Pulmonary artery endothelial cell (primary cell): Measurements from ENCODE around the gene TOMM40. TPM values are rescaled to one million over a fixed set of nuclear protein-coding genes. Genes with fewer than 3 reads are reported as not detected.
"Not testable (repeated sequence)": the region's sequence is repeated elsewhere in the genome, so short reads cannot be mapped to it uniquely, and the experiment has no call there.

Experiments
- DNase-seq: peaks from one replicate; pipeline ENCODE4 v3.0.0-alpha.2; 2011; ENCODE audit warnings: low read depth, low spot score
- total RNA-seq: library from RNA; depleted of rRNA; stranded (reverse); fragments of >200 nt; gene quantifications from 2 replicates; pipeline ENCODE4 v1.2.3, GENCODE V29; 2014

TOMM40 gene
- 78.6 and 100 TPM in 2 replicates for total RNA-seq

DNA sequence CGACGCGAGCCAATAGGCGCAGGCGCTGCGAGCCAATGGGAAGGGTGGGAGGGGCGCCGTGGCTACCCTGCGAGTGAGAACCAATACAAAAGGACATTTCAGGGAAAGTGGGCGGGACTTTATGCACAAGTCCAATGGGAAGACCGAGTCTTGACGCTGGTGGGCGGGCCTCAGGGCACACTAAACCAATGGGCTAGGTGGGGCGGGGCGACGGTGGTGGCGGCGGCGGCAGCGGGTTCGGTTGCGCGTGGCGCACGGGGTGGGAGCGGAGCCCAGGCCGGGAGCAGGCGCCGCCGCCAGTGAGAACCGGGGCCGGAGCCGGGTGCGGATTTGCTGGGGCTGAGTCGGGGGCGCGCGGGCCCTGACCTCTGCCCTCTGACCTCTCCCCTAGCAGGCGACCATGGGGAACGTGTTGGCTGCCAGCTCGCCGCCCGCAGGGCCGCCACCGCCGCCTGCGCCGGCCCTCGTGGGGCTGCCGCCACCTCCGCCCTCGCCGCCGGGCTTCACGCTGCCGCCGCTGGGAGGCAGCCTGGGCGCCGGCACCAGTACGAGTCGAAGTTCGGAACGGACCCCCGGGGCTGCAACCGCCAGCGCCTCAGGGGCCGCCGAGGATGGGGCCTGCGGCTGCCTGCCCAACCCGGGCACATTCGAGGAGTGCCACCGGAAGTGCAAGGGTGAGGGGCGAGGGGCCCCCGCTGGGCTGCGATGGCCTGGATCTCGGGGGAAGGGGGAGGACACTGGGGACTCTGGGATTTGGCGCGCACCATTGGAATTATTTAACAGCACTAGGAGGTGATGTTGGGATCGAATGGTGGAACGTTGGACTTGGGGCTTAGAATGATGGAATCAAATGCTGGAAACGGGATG is at the start of gene TOMM40:
TSS of gene TOMM40 (plus strand) at position 239 of the 867 bp plus-strand sequence. CDS start at position 401, 162 bp downstream.
- no peak for DNase-seq

DNA sequence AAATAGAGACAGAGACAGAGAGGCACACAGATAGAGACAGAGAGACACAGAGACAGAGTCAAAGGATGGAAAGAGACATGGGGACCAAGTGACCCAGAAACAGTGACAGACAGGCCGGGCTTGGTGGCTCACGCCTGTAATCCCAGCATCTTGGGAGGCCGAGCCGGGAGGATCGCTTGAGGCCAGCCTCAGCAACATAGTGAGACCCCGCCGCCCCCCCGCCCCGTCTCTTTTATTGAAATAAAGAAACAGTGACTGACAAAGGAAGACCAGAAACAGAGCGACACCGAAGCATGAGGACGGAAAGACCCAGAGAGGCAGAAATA is 45.8 kb upstream of the TOMM40 start:
- DNase-seq = no peak

DNA sequence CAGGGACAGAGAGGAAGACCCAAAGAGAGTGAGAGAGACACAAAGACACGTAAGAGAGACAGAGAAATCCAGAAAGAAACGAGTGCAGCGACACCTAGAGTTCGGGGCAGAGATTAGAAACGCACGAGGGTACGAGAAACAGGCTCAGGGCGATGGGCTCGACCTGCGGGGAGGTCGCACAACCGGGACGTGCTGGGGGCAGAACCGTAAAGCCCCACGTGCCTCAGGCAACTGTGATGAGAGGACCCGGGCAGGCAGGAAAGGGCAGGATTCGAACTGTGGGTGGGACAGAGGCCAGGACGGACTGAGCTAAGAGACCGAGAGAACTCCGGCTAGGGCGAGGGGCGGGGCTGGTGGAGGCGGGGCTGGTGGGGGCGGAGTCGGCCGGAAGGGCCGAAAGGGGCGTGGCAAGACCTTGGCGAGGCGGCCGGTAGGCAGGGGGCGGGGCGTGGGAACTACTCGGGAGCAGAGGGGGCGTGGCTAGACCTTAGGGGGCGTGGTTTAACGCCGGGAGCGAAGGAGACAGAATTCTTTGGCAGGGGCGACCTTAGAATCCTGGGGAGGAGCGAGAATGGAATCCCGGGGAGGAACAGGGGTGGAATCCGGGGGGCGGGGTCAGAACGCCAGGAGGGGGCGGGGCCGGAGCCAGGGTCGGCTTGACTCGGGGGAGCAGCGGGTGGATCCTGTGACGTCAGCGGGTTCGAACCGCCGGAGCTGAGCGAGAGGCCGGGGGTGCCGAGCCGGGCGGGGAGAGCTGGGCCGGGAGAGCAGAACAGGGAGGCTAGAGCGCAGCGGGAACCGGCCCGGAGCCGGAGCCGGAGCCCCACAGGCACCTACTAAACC is 45.2 kb upstream of the TOMM40 start, which contains the start of gene NECTIN2:
TSS of gene NECTIN2 (plus strand) at position 686 of the 843 bp plus-strand sequence. CDS start 229 bp downstream, outside the sequence.
- peak; percentile 92 for DNase-seq

DNA sequence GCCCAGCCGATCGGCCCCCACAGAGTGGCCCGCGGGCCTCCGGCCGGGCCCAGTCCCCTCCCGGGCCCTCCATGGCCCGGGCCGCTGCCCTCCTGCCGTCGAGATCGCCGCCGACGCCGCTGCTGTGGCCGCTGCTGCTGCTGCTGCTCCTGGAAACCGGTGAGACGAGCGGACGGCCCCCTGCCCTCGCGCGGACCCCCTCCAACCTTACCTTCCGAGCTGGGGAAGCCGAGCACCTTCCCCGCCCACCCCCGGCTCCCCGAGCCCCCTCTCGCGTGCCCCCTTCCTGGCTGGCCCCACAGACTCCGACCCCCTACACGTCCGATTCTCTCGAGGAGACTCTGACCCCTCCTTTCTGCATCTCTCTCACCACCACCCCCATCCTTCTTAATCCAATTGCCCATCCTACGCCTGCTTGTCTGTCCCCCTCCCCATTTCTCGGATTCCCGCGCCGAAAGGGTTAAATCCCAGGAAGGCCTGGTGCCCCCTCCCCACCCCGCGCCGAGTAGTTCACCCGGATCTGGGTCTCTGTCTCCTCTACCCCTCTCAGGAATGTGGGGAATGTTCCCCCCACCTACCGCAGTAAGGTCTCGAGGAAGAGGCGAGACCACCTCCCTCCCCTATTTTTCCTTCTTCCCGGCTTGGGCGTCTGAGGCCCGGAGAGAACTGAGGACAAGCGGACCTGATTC is 44.5 kb upstream of the TOMM40 start:
- no peak for DNase-seq

DNA sequence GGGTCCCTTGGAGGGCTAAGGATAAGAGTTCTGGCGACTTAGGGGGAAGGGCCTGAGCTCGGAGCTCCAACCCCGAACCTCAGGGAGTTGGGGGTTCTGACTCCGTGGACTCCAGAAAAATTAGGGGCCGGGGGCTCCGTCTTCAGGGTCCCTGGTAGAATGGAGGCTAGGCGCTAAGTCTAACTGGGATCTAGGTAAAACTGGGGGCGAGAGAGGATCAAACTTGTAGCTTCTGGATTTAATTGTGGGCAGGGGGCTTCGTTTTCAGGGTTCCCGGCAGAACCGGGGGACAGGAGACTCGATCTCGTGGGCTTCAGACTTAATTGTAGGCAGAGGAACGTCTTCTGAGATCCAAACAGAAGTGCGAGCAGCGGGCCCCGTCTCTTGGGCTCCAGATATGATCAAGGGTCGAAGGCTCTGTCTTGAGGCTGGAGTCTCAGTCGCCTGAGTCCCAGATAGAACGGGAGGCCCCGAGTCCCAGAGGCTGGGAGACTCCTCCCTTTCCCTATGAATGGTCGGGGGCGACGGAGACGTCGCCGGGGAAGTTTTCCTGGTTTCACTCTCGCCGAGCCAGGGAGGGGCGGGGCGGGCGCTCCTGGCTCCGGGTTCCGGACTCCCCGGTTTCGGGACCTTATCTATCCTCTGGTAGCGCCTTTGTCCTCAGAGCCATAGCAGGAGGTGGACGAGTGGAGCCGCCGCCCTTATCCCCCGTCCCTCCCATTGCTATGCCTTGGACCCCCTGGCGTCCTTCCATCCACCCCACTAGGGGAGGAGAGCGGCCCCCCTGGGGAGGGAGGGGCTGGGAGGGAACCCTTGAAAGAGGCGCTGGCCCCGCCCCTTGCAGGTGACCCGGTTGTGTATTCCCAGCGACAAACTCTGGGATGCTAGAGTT is 43.7 kb upstream of the TOMM40 start:
- DNase-seq = no peak

DNA sequence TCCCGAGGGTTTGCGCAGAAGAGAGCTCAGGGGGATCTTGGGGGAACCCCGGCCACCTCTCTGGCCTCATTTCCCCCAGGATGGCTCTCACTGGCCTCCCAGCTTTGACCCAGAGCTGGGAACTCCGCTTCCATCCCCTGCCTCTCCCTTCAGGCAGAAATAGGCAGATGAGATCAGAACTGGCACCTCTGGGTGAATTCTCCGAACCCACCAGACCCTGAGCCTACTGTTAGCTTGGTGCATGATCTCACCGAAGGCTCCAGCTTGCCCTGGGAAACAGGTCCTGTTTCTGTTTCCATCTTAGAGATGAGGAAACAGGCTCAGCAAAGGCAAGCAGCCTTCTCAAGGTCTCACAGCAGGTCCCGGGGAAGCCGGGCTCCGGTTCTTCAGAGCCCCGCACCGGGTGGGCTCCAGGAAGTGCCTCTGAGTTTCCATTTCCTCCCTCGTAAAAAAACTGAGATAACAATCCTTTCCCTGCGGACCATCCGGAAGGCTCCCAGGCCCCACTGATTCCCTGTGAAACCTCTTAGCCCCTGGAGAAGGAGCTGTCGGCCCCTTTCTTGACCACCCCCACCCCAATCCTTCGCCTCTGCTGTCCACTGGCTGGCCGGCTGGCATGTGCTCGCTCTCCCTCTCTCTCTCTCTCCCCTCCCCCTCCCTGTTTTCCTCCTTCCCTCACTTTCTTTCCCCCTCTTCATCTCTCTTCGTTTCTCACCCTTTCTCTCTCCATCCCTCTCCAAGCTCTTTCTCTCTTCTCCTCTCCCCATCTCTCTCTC is 42.8 kb upstream of the TOMM40 start:
- no peak for DNase-seq

DNA sequence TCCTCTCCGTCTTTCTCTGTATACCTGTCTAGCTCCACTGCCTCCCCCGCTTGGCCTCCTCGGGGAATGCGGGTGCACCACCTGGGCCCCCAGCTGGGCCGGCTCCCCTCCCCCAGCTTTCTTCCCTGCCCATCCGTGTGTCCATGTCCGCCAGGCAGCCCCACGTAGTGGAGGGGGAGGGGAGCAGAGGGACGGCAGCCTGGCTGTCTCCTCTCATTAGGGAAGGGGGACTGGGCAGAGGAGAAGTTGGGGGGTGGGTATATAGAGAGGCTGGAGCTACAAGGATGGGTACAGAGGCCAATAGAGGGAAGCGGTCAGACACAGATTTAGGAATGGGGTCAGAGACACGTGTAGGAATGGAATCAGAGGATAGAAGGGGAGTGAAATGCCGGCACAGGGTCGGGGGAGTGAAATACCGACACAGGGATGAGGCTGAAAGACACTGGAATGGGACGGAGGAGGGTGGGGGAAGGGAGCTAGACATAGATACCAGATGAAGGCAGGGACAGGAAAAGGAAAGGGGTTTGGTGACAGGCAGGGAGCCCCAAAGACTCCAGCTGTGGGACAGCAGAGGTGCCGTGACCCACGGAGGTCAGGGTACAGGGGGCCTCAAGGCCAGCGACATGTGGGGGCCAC is 42.1 kb upstream of the TOMM40 start:
- DNase-seq = no peak

DNA sequence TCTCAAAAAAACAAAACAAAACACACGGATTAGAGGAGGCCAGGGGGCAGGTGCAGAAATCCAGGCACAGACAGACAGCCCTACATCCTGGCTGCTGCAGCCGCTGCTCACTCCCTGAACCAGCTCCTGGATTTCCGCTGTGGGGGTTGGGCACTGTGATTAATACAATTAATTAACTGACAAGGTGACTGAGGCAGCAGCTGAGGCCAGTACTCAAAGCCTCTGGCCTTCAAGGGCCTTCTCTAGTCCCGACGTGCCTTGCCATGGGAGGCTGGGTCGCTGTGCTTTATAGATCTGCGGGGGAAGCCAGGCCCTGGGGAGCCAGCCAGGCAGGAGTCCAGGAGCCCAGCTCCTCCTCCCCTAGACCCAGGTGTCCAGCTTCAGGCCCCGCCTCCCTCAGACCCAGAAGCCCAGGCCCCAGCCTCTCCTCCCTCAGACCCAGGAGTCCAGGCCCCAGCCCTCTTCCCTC is 40.4 kb upstream of the TOMM40 start:
- DNase-seq = no peak

DNA sequence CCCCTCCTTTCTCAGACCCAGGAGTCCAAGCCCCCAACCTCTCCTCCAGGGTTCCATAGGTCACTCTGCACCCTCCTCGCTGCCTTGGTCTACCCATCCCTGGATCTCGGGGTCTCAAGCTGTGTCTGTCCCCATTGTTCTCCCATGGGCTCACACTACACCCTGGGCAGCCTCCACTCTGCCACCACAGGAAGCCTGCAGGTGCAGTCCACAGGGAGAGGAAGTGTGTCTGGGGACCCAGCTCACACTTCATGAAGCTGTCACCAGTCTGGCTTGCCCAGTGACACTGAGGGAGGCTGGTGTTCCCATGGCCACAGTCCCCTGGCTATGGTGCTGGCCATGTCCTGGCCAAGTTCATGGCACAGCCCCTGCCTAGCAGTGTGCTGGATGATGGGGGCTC is 39.6 kb upstream of the TOMM40 start:
- no peak for DNase-seq

DNA sequence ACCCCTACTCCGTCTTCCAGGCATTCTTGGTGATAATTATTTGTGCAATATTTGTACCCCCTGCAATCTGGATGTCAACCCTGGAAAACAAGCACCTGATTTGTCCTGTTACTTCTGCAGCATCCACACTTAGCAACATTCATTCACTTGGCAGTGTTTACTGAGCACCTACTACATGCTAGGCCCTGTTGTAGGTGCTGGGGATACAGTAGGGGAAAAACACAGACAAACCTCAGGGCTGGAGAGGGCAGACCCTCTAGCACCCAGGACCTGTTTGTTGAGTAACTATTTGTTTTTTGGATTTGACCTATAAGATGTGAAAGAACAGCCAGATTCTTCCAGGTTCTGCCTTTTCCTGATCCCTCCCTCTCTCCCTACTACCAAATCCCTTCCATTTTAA is 35.4 kb upstream of the TOMM40 start:
- no peak for DNase-seq

DNA sequence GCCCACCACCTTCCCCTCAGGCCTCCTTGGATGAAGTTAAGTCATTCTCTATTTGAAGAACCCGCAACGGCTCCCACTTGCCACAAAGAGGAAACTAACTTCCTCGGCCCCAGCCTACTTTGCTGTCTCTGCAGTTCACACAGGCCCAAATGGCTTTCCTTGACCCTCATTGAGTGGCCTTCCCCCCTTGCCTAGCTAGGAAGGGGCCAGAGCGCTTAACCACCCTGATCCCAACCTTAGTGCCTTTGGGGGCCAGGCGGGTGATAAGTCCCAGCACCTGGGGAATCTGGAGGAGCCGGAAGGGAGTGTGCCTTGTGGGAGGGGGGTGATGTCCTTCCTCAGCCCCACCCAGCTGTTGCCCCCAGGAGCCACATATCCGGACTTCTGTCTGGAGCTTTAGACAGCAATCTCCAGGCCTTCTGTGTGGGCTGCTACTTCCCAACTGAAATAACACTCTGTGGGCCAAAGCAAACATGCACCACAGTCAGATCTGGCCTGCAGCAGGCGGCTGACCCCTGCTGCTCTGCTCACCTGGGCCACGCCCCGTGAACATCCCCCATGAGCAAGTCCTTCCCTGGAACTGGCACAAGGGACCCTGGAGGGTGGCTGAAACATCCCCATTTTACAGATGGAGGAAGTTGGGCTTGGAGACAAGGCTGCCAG is 34.5 kb upstream of the TOMM40 start:
- DNase-seq = no peak

DNA sequence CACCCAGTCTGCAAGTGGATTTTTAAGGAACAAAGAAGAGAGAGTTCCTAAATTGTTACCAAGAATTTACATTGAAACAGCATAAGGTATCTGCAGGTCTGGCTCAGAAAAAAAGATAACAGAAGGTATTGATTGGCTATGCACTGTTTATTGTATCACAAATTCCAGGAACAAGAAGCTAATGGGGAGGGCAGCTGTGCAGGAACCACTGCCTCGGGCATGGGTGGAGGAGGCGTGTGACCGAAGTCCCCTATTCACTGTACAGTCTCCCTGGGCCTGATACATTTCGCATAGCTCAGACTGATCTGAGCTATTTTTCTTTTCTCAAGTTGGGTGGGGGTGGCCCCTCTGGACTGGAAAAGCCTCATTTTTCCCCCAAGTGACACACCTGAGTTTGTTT is 33.2 kb upstream of the TOMM40 start:
- no peak for DNase-seq

DNA sequence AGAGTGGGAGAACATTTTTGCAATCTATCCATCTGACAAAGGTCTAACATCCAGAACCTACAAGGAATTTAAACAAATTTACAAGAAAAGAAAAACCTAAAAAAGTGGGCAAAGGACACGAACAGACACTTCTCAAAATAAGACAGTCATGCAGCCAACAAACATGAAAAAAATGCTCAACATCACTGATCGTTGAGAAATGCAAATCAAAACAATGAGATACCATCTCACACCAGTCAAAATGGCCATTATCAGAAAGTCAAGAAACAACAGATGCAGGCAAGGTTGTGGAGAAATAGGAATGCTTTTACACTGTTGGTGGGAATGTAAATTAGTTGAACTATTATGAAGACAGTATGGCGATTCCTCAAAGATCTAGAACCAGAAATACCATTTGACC is 29.5 kb upstream of the TOMM40 start:
- DNase-seq = not testable (repeated sequence)

DNA sequence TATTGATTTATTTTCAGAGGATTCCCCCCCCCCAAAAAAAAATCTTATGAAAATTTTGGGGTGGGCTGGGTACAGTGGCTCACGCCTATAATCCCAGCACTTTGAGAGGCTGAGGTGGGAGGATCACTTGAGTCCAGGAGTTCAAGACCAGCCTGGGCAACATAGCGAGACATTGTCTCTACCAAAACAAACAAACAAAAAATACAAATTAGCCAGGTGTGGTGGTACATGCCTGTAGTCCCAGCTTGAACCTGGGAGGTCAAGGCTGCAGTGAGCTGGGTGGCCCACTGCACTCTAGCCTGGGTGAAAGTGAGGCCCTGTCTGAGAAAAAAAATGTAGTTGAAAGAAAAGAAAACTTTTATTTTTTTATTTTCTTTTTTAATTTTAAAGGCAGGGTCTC is 27.1 kb upstream of the TOMM40 start:
- DNase-seq = no peak

DNA sequence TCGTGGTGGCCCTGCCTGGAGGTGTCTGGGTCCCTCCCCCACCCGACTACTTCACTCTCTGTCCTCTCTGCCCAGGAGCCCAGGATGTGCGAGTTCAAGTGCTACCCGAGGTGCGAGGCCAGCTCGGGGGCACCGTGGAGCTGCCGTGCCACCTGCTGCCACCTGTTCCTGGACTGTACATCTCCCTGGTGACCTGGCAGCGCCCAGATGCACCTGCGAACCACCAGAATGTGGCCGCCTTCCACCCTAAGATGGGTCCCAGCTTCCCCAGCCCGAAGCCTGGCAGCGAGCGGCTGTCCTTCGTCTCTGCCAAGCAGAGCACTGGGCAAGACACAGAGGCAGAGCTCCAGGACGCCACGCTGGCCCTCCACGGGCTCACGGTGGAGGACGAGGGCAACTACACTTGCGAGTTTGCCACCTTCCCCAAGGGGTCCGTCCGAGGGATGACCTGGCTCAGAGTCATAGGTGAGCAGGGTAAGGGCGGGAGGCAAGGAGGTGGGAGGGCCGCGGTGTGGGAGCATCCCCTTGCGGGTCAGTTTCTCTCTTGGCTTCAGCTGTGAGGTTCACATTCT is 25.8 kb upstream of the TOMM40 start:
- DNase-seq = no peak

DNA sequence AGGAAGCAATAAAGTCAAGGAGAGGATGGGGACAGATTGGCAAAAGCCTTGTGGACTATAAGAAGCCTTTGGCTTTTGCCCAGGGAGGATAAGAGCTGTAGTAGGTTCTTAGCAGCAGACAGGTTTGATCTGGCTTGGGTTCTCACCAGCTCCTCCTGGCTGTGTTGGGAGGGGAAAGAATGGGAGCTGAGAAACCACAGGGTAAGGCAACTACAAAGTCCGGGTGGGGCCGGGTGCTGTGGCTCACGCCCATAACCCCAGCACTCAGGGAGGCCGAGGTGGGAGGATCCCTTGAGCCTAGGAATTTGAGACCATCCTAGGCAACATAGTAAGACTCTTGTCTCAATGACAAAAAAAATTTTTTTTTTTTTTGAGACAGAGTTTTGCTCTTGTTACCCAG is 24.4 kb upstream of the TOMM40 start:
- no peak for DNase-seq

DNA sequence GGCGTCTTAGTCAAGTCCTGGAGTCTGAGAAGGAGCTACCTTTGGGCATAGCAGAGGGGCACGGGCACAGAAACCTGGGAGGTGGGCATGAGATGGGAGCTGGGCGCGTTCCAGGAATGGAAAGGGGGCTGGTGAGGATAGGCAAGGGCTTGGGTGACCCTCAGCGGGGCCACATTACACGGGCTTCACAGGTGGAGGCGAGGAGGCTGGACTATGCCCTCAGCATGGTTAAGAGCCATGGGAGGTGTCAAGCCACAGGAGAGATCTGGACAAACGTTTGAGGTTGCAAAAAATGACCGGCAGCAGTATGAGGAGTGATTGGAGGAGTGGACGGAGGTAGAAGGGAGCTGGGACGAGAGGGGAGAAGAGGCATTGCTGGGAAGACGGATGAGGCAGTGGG is 23.5 kb upstream of the TOMM40 start:
- DNase-seq = no peak

DNA sequence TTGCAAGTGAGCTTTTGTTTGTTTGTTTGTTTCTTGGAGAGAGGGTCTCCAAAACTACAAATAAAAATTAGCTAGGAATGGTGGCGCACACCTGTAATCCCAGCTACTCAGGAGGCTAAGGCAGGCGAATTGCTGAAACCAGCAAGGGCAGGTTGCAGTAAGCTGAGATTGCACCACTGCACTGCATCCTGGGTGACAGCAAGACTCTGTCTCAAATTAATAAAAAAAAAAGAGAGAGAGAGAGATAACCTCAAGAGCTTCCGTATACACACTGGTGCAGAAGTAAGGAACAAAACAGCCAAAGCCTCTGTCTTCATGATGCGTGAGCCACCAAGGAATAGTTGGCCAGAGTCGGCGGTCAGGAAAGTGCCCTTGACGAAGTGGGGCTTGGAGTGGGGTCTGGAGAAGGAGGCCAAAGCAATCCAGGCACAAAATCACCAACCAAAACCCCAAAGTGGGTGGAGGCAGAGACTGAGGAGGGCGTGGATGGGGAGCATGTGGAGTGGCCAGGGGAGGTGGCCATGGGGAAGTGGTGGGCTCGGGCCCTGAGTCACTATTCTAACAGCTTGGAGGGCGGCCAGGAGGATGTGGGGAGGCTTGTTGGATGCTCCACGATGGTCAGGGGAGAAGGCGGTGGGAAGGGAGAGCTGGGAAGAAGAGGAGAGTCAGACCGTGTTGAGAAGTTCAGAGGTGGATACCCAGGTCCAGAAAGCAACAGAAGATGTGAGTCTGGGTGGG is 21.2 kb upstream of the TOMM40 start:
- no peak for DNase-seq
